Kidney (tissue), 14 donors: ENCODE results near the gene PLEKHM3. TPM values are rescaled to one million over a fixed set of nuclear protein-coding genes. Genes with fewer than 3 reads are reported as not detected.

Experiments used
- DNase-seq, 5 donors: peaks; one replicate each; pipeline ENCODE4 v3.0.0-alpha.2; 2013 to 2020
- FAIRE-seq: peaks from 2 replicates; lab custom pipeline; 2012; peaks lifted over from hg19 to GRCh38; lab: Jason Lieb, UNC
- H3K27ac ChIP-seq, 2 donors: one replicate each; pipeline ENCODE4 v1.7.0; 2013; ENCODE audit warnings: low read depth in 2 of 2, low read length in 2 of 2, inconsistent platforms in 1 of 2
- H3K27me3 ChIP-seq: one replicate; pipeline ENCODE4 v1.7.1; 2013; ENCODE audit warnings: low read length, inconsistent platforms; ENCODE audit not compliant: control insufficient read depth, insufficient read depth
- H3K36me3 ChIP-seq, 3 donors: one replicate each; pipeline versions ENCODE4 v1.7.0 to v1.7.1; 2013; ENCODE audit warnings: low read length in 3 of 3, control low read depth in 1 of 3, inconsistent platforms in 1 of 3; ENCODE audit not compliant: insufficient read depth in 3 of 3, control insufficient read depth in 2 of 3
- H3K4me1 ChIP-seq, 3 donors: one replicate each; pipeline versions ENCODE4 v1.7.0 to v1.7.1; 2013; ENCODE audit warnings: low read length in 3 of 3, inconsistent platforms in 1 of 3, low read depth in 1 of 3; ENCODE audit not compliant: control insufficient read depth in 2 of 3, insufficient read depth in 2 of 3
- H3K4me3 ChIP-seq, 3 donors: one replicate each; pipeline versions ENCODE4 v1.7.0 to v1.8.1; 2013; ENCODE audit warnings: low read length in 3 of 3, control low read depth in 1 of 3, inconsistent platforms in 1 of 3
- H3K9ac ChIP-seq, 3 donors: one replicate each; pipeline versions ENCODE4 v1.7.0 to v1.7.1; 2013; ENCODE audit warnings: low read length in 3 of 3, control low read depth in 1 of 3, inconsistent platforms in 1 of 3
- H3K9me3 ChIP-seq, 3 donors: one replicate each; pipeline versions ENCODE4 v1.7.0 to v1.7.1; 2013; ENCODE audit warnings: low read length in 3 of 3, control low read depth in 1 of 3, inconsistent platforms in 1 of 3; ENCODE audit not compliant: control insufficient read depth in 2 of 3, insufficient read depth in 1 of 3
- intact Hi-C: fragments of 100-400 bp; cut with DNase I; formaldehyde crosslinking; loops from one replicate; pipeline ENCODE4 v1.11.1; 2022
- polyA plus RNA-seq: library from polyadenylated mRNA; stranded (reverse); fragments of 350-450 nt; fragmentation: Illumina TruSeq; extraction: RNeasy Lipid Tissue Mini Kit (QIAGEN cat#74804); gene quantifications from one replicate; pipeline ENCODE4 v1.2.3, GENCODE V29; 2014; ENCODE audit warnings: low read depth, low replicate concordance; ENCODE audit not compliant: insufficient read depth
- total RNA-seq: library from RNA; stranded (reverse); fragmentation: NEBNext Ultra II Directional; extraction: Animal tissue kit (Norgen Biotek cat#: 25700); gene quantifications from one replicate; pipeline ENCODE4 v1.2.1, GENCODE V29; 2021
- TF ChIP-seq, protein P1 (sequence below): IDR thresholded peaks from 3 replicates; pipeline ENCODE4 v1.5.1; 2012; ENCODE audit warnings: mild to moderate bottlenecking, moderate library complexity, borderline replicate concordance; ENCODE audit not compliant: insufficient read depth; ENCODE audit errors: extremely low read depth
- donor health status: control.
- donor health status: control.
- donor health status: control.
- donor health status: control.
- donor health status: control.
- donor health status: DM: yes; HTN: yes; CAD: no.
- donor health status: Normal renal cell carcinoma (clear cell type).

Gene PLEKHM3
- total and polyA plus RNA-seq, 2 donors from 2014 or later, result 4.2 to 13.5 TPM

DNA sequence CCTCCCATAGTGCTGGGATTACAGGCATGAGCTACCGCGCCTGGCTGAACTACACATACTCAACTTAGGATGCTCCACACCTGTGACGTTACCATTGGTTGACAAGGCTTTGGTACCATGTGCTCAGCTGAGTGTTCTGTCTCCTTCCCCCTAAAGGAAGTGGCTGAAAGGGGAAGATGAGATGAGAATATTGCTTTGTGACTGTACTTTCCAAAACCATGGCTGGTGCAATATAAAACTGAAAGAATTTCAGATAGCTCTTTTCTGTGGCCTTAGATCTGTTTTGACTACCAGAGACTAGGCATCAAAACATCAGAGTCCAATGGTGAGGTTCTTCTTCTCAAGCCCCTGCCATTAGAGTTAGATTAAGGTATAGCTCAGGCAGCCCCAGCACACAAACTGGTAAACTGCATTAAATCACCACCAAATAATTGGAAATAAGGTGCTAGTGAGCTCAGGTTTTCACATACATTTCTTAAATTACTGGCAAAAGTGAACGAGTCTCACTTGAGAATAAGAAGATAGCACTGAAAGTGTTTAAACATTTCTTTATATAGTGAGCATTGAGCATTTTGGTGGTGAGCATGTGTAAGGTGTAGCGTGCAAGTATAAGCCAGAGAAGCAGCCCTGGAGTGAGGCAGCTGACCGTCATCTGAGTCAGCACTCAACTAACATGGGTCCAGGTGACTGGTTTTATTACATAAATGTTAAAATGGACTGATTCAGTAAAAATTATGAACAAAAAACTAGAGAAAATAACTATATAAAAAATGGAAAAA is 142.1 kb downstream of the PLEKHM3 start:
- TF ChIP-seq, protein P1, sequence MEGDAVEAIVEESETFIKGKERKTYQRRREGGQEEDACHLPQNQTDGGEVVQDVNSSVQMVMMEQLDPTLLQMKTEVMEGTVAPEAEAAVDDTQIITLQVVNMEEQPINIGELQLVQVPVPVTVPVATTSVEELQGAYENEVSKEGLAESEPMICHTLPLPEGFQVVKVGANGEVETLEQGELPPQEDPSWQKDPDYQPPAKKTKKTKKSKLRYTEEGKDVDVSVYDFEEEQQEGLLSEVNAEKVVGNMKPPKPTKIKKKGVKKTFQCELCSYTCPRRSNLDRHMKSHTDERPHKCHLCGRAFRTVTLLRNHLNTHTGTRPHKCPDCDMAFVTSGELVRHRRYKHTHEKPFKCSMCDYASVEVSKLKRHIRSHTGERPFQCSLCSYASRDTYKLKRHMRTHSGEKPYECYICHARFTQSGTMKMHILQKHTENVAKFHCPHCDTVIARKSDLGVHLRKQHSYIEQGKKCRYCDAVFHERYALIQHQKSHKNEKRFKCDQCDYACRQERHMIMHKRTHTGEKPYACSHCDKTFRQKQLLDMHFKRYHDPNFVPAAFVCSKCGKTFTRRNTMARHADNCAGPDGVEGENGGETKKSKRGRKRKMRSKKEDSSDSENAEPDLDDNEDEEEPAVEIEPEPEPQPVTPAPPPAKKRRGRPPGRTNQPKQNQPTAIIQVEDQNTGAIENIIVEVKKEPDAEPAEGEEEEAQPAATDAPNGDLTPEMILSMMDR, result no peak
- FAIRE-seq (no peak), DNase-seq (no peak)
- no peaks in the 10 kb centered on the region for H3K36me3 ChIP-seq
- H3K27me3 ChIP-seq, result no peaks in the 10 kb centered on the region
- intact Hi-C loops, result no loop called here
- no peak overlapping the region for H3K27ac ChIP-seq
- H3K4me3 ChIP-seq, result no peak overlapping the region
- H3K4me1 ChIP-seq, result peaks cover 0 to 19% (median 0%) of the 10 kb centered on the region in 3 donors
- H3K9ac ChIP-seq, result no peak overlapping the region
- no peaks in the 10 kb centered on the region for H3K9me3 ChIP-seq

GRCh38 chr2:207881902-207882301 is 143.4 kb downstream of the PLEKHM3 start:
- H3K27ac ChIP-seq, result no peak overlapping the region
- H3K4me3 ChIP-seq, result no peak overlapping the region
- H3K27me3 ChIP-seq, result no peaks in the 10 kb centered on the region
- H3K9ac ChIP-seq, result no peak overlapping the region
- H3K4me1 ChIP-seq, result peaks cover 0 to 11% (median 0%) of the 10 kb centered on the region in 3 donors
- no peaks in the 10 kb centered on the region for H3K9me3 ChIP-seq
- no peak for FAIRE-seq
- TF ChIP-seq, protein P1, result no peak
- no peaks in the 10 kb centered on the region for H3K36me3 ChIP-seq
- intact Hi-C loops, result no loop called here
- no peak for DNase-seq

DNA sequence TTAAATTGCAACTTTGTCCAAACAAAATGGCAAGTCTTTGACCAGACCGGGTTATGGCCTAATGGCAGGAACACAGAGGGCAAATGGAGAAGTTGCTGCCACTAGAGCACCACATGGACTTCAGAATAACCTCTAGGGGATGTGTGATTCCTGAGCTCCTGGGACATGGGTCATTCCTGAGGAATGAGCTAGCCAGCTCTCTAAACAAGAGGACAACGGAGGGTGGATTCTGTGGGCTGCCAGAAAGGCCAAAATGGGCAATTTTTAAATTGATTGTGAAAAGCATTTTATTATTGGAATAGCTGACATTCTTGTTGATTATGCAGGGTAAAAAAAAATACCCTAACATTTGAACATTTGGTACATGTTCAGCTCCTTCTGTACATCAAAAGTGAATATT is 145.8 kb downstream of the PLEKHM3 start:
- no peak for FAIRE-seq
- no peak overlapping the region for H3K27ac ChIP-seq
- intact Hi-C loops, result no loop called here

More for the DNA sequence above, 145.8 kb downstream of the PLEKHM3 start:
- Histone ChIP-seq H3K4me3 (no peak overlapping the region), H3K27me3 (no peaks in the 10 kb centered on the region), H3K36me3 (peaks cover 0 to 2% (median 0%) of the 10 kb centered on the region in 3 donors), H3K9me3 (no peaks in the 10 kb centered on the region), H3K4me1 (peaks cover 0 to 5% (median 0%) of the 10 kb centered on the region in 3 donors), H3K9ac (no peak overlapping the region)
- no peak for DNase-seq
- TF ChIP-seq, protein P1, result peak; percentile 7
